Stomach (tissue), 9 donors: Measurements from ENCODE around the gene TMEM121B. TPM values are rescaled to one million over a fixed set of nuclear protein-coding genes. Genes with fewer than 3 reads are reported as not detected.
A peak's percentile ranks its signal among the peaks of the same experiment; 100 is the strongest.

Experiments used
- DNase-seq, 2 donors: peaks; one replicate each; pipeline versions ENCODE4 v3.0.0 to v3.0.0-alpha.2; 2013 to 2019
- H3K27ac ChIP-seq, 5 donors: fragments of 200-600 bp in 4 of 5; sonication (generic) in 4 of 5; one replicate each; pipeline ENCODE4 v1.5.1; 2013 to 2019; ENCODE audit warnings: mild to moderate bottlenecking in 1 of 5, moderate library complexity in 1 of 5
- H3K27me3 ChIP-seq, 3 donors: fragments of 200-600 bp; sonication (generic); one replicate each; pipeline ENCODE4 v1.5.1; 2017 to 2019; ENCODE audit warnings: mixed run types in 1 of 3
- H3K36me3 ChIP-seq, 4 donors: fragments of 200-600 bp; sonication (generic); 1 replicate in 3 of 4; 2 replicates in 1 of 4; pipeline ENCODE4 v1.5.1; 2016 to 2019
- H3K4me1 ChIP-seq, 4 donors: fragments of 200-600 bp; sonication (generic); one replicate each; pipeline ENCODE4 v1.5.1; 2016 to 2019
- H3K4me3 ChIP-seq, 4 donors: fragments of 200-600 bp; sonication (generic) in 3 of 4; one replicate each; pipeline ENCODE4 v1.5.1; 2016 to 2019; ENCODE audit warnings: mild to moderate bottlenecking in 1 of 4
- H3K9me3 ChIP-seq, 4 donors: fragments of 200-600 bp; sonication (generic); one replicate each; pipeline ENCODE4 v1.5.1; 2016 to 2019
- CTCF ChIP-seq, 7 experiments: fragments of 450-650 bp in 4 of 7; fragments of 200-600 bp in 3 of 7; sonication (generic) in 3 of 7; IDR thresholded peaks; one replicate each; pipeline ENCODE4 v1.5.1; 2016 to 2019; ENCODE audit warnings: antibody characterized with exemption in 7 of 7, control low read depth in 2 of 7, mild to moderate bottlenecking in 1 of 7
- EP300 ChIP-seq: sonication (generic); formaldehyde crosslinking; IDR thresholded peaks from one replicate; pipeline ENCODE4 v1.6.1; 2017; ENCODE audit warnings: antibody characterized with exemption
- POLR2A ChIP-seq, 4 donors: fragments of 450-650 bp; IDR thresholded peaks; one replicate each; pipeline ENCODE4 v1.6.1; 2016; ENCODE audit warnings: antibody characterized with exemption in 4 of 4, control low read depth in 2 of 4, mild to moderate bottlenecking in 1 of 4, moderate library complexity in 1 of 4
- POLR2AphosphoS5 ChIP-seq, 3 donors: sonication (generic); formaldehyde crosslinking; IDR thresholded peaks; one replicate each; pipeline ENCODE4 v1.6.1; 2016; ENCODE audit warnings: antibody characterized with exemption in 3 of 3
- WGBS, 5 donors: extraction: QIAGEN DNeasy Blood & Tissue Kit in 3 of 5; methylation state at CpG; one replicate each; pipeline versions ENCODE4 v1.1.5 to v1.1.7; 2013 to 2018; 5-methylcytosine and 5-hydroxymethylcytosine counted together
- intact Hi-C: fragments of 100-400 bp; cut with DNase I; formaldehyde crosslinking; loops from one replicate; pipeline ENCODE4 v1.15.1; 2023; ENCODE audit warnings: low total_unique reads
- polyA plus RNA-seq, 3 donors: library from polyadenylated mRNA; stranded (reverse); fragments of 200-250 nt; gene quantifications; one replicate each; pipeline ENCODE4 v1.2.3, GENCODE V29; 2013
- total RNA-seq, 5 donors: library from RNA; depleted of rRNA; stranded (reverse); fragments of >200 nt; gene quantifications; one replicate each; pipeline versions ENCODE4 v1.1.0 to v1.2.3, GENCODE V29; 2014 to 2016
- donor health status: healthy with polysubstance abuse.
- donor health status: Bipolar disorder and iron deficiency.
- donor health status: healthy.

TMEM121B gene
- total and polyA plus RNA-seq, 8 donors = 0.08 to 0.45 (median 0.25) TPM; not detected in 4

- no peaks in the 10 kb centered on the region for H3K9me3 ChIP-seq
- H3K4me3 ChIP-seq = no peak overlapping the region
- no peak for DNase-seq
- H3K4me1 ChIP-seq = peaks cover 20 to 30% (median 29%) of the 10 kb centered on the region in 4 donors
- H3K27ac ChIP-seq = no peak overlapping the region
- intact Hi-C loops = no loop called here
- no peaks in the 10 kb centered on the region for H3K27me3 ChIP-seq
- WGBS, 5 donors = 91 to 97% (median 95%) methylated on average over 3 of the region's 3 CpGs
- TF ChIP-seq POLR2AphosphoS5 (IDR thresholded peaks at IDR 0.05) (no peak), CTCF (IDR thresholded peaks at IDR 0.05) (no peak), POLR2A (IDR thresholded peaks at IDR 0.05) (no peak), EP300 (no peak)
- H3K36me3 ChIP-seq = no peaks in the 10 kb centered on the region
Measured at GRCh38 chr22:17161991-17162390, 40.8 kb upstream of the TMEM121B start.

- no peaks in the 10 kb centered on the region for H3K36me3 ChIP-seq
- TF ChIP-seq EP300 (no peak), POLR2AphosphoS5 (IDR thresholded peaks at IDR 0.05) (peak in 2 of 3 donors; percentile 8 to 54), CTCF (IDR thresholded peaks at IDR 0.05) (no peak), POLR2A (IDR thresholded peaks at IDR 0.05) (no peak)
- H3K9me3 ChIP-seq = no peaks in the 10 kb centered on the region
- DNase-seq = peak; percentile 62 to 83
- H3K4me3 ChIP-seq = peak overlapping the region; percentile 66 to 89 (median 70)
- WGBS, 5 donors = 4 to 9% (median 6%) methylated on average over 28 to 35 of the region's 35 CpGs
- H3K4me1 ChIP-seq = peaks cover 20 to 53% (median 39%) of the 10 kb centered on the region in 4 donors
- peak overlapping the region; percentile 90 to 98 (median 93) for H3K27ac ChIP-seq
- intact Hi-C loops = no loop called here
- H3K27me3 ChIP-seq = no peaks in the 10 kb centered on the region
Measured at GRCh38 chr22:17159504-17159951, 38.4 kb upstream of the TMEM121B start.

GRCh38 chr22:17158568-17159503 lies 37.7 kb upstream of the TMEM121B start, which contains the start of gene HDHD5:
Gene HDHD5 (minus strand): TSS chr22:17159277. CDS start chr22:17159251, 26 bp downstream.
- H3K27me3 ChIP-seq = no peaks in the 10 kb centered on the region
- 0% methylated on average over 5 to 114 of the region's 114 CpGs for WGBS, 5 donors
- peak within 1 kb of the TSS; percentile 66 to 89 (median 70) for H3K4me3 ChIP-seq
- peak within 1 kb of the TSS; percentile 90 to 98 (median 93) for H3K27ac ChIP-seq
- no peaks in the 10 kb centered on the region for H3K36me3 ChIP-seq
- H3K9me3 ChIP-seq = no peaks in the 10 kb centered on the region
- DNase-seq = peak; percentile 93 to 97
- TF ChIP-seq EP300 = no peak
- peak; percentile 37 to 70 (median 41) for TF ChIP-seq POLR2AphosphoS5 (IDR thresholded peaks at IDR 0.05)
- intact Hi-C loops = no loop called here
- H3K4me1 ChIP-seq = peaks cover 20 to 55% (median 39%) of the 10 kb centered on the region in 4 donors

- no peak for TF ChIP-seq EP300
- no peak for TF ChIP-seq CTCF (IDR thresholded peaks at IDR 0.05)
- TF ChIP-seq POLR2AphosphoS5 (IDR thresholded peaks at IDR 0.05) = no peak
- intact Hi-C loops = no loop called here
- H3K9me3 ChIP-seq = no peaks in the 10 kb centered on the region
Measured at GRCh38 chr22:17158176-17158567, 37.0 kb upstream of the TMEM121B start.

More at GRCh38 chr22:17158176-17158567, 37.0 kb upstream of the TMEM121B start:
- Histone ChIP-seq H3K4me1 (peaks cover 20 to 62% (median 41%) of the 10 kb centered on the region in 4 donors), H3K4me3 (peak overlapping the region; percentile 66 to 89 (median 70)), H3K27me3 (no peaks in the 10 kb centered on the region), H3K27ac (peak overlapping the region; percentile 90 to 98 (median 93)), H3K36me3 (no peaks in the 10 kb centered on the region)
- 39 to 47% (median 43%) methylated on average over 17 of the region's 17 CpGs for WGBS, 5 donors
- no peak for DNase-seq
